HFF-Myc (cell line): ENCODE measurements around the gene UBE2O.

Experiments used
- DNase-seq: peaks from one replicate; pipeline ENCODE4 v3.0.0-alpha.2; 2011; ENCODE audit warnings: low read depth; ENCODE audit errors: extremely low read depth
- H3K4me3 ChIP-seq: replicated peaks from 2 replicates; pipeline ENCODE4 v1.5.1; 2011; ENCODE audit warnings: low read depth, mild to moderate bottlenecking, control low read depth, low read length
- CTCF ChIP-seq: IDR thresholded peaks from 2 replicates; pipeline ENCODE4 v1.5.1; 2012; ENCODE audit warnings: mild to moderate bottlenecking, low read depth, low read length, control low read depth; ENCODE audit errors: missing control alignments

UBE2O gene

GRCh38 chr17:76472258-76472645 is 19.3 kb upstream of the UBE2O start:
- no peak for DNase-seq
- no peak overlapping the region for H3K4me3 ChIP-seq
- TF ChIP-seq CTCF: no peak

GRCh38 chr17:76471498-76472257 is 18.7 kb upstream of the UBE2O start:
- no peak for DNase-seq
- H3K4me3 ChIP-seq: no peak overlapping the region
- no peak for TF ChIP-seq CTCF

- H3K4me3 ChIP-seq: no peak overlapping the region
- TF ChIP-seq CTCF: no peak
- no peak for DNase-seq
Measured at GRCh38 chr17:76469991-76470739, 17.2 kb upstream of the UBE2O start.

GRCh38 chr17:76469076-76469990 is 16.4 kb upstream of the UBE2O start:
- no peak overlapping the region for H3K4me3 ChIP-seq
- no peak for DNase-seq
- no peak for TF ChIP-seq CTCF

GRCh38 chr17:76468634-76469010 is 15.7 kb upstream of the UBE2O start:
- TF ChIP-seq CTCF: no peak

GRCh38 chr17:76467809-76468633 is 15.1 kb upstream of the UBE2O start:
- TF ChIP-seq CTCF: no peak
- DNase-seq: no peak
- no peak overlapping the region for H3K4me3 ChIP-seq

More at GRCh38 chr17:76468634-76469010, 15.7 kb upstream of the UBE2O start:
- no peak overlapping the region for H3K4me3 ChIP-seq
- no peak for DNase-seq
